ENCODE data around the gene DEPDC5. TPM values are rescaled to one million over a fixed set of nuclear protein-coding genes. Genes with fewer than 3 reads are reported as not detected.
"Not testable (repeated sequence)": the region's sequence is repeated elsewhere in the genome, so short reads cannot be mapped to it uniquely, and the experiment has no call there.

The DEPDC5 gene
- total RNA-seq, 2 donors from 2014 or later, result 31.9 to 43.2 TPM

GRCh38 chr22:31776231-31776630 lies 22.4 kb downstream of the DEPDC5 start:
- Mint-ChIP-seq H3K4me1 (no peaks in the 10 kb centered on the region), H3K36me3 (ENCODE audit: low read depth) (peaks cover 50% of the 10 kb centered on the region), H3K27me3 (ENCODE audit: insufficient read depth) (no peaks in the 10 kb centered on the region), H3K9me3 (no peaks in the 10 kb centered on the region), H3K4me3 (no peak overlapping the region), H3K27ac (no peak overlapping the region)
- TF ChIP-seq, protein P1, sequence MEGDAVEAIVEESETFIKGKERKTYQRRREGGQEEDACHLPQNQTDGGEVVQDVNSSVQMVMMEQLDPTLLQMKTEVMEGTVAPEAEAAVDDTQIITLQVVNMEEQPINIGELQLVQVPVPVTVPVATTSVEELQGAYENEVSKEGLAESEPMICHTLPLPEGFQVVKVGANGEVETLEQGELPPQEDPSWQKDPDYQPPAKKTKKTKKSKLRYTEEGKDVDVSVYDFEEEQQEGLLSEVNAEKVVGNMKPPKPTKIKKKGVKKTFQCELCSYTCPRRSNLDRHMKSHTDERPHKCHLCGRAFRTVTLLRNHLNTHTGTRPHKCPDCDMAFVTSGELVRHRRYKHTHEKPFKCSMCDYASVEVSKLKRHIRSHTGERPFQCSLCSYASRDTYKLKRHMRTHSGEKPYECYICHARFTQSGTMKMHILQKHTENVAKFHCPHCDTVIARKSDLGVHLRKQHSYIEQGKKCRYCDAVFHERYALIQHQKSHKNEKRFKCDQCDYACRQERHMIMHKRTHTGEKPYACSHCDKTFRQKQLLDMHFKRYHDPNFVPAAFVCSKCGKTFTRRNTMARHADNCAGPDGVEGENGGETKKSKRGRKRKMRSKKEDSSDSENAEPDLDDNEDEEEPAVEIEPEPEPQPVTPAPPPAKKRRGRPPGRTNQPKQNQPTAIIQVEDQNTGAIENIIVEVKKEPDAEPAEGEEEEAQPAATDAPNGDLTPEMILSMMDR (conservative IDR thresholded peaks at IDR 0.05), result no peak
- Histone ChIP-seq H3K4me1 (ENCODE audit: control insufficient read depth, insufficient read depth, low read length) (no peaks in the 10 kb centered on the region), H3K36me3 (ENCODE audit: control insufficient read depth, insufficient read depth, low read length) (peaks cover 42% of the 10 kb centered on the region), H3K9ac (ENCODE audit: extremely low read depth, low read length, poor library complexity, severe bottlenecking) (no peak overlapping the region), H3K27ac (ENCODE audit: low read depth, low read length) (no peak overlapping the region), H3K4me3 (ENCODE audit: low read length) (no peak overlapping the region), H3K9me3 (ENCODE audit: control insufficient read depth, low read length) (no peaks in the 10 kb centered on the region), H3K27me3 (ENCODE audit: control insufficient read depth, insufficient read depth, low read length, poor library complexity, severe bottlenecking) (no peaks in the 10 kb centered on the region)
- no peak for DNase-seq
- WGBS, 2 experiments (ENCODE audit: insufficient coverage in 1 of 2, insufficient read length in 1 of 2), result 94 to 100% methylated on average over 4 of the region's 4 CpGs

DNA sequence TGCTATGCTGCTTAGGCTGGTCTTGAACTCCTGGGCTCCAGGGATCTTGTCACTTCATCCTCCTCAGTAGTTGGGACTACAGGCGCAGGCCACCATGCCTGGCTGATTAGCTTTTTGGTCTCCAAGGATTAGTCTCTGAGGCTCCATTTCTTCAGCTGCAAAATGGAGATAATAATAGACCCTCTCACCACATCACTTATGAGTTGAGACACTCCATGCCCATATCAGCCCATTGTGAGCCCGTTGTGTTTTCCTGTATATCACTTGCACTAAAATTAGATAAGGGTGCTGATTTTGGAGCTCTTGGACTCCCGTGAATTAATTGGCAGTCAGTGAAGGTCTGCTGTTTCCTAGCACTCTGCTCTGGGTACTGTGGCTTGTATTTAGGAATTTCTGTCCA lies 36.0 kb downstream of the DEPDC5 start:
- 86 to 93% methylated on average over 1 to 3 of the region's 3 CpGs for WGBS, 2 experiments (ENCODE audit: insufficient coverage in 1 of 2, insufficient read length in 1 of 2)
- no peak overlapping the region for H3K4me3 Mint-ChIP-seq
- Histone ChIP-seq H3K9me3 (ENCODE audit: control insufficient read depth, low read length) (no peaks in the 10 kb centered on the region), H3K4me3 (ENCODE audit: low read length) (no peak overlapping the region), H3K27me3 (ENCODE audit: control insufficient read depth, insufficient read depth, low read length, poor library complexity, severe bottlenecking) (no peaks in the 10 kb centered on the region), H3K36me3 (ENCODE audit: control insufficient read depth, insufficient read depth, low read length) (peaks cover 27% of the 10 kb centered on the region), H3K9ac (ENCODE audit: extremely low read depth, low read length, poor library complexity, severe bottlenecking) (no peak overlapping the region), H3K4me1 (ENCODE audit: control insufficient read depth, insufficient read depth, low read length) (no peaks in the 10 kb centered on the region), H3K27ac (ENCODE audit: low read depth, low read length) (no peak overlapping the region)
- H3K4me1 Mint-ChIP-seq, result no peaks in the 10 kb centered on the region
- no peak overlapping the region for H3K27ac Mint-ChIP-seq
- TF ChIP-seq, protein P1 (conservative IDR thresholded peaks at IDR 0.05), result no peak
- H3K9me3 Mint-ChIP-seq, result no peaks in the 10 kb centered on the region
- DNase-seq, result no peak
- no peaks in the 10 kb centered on the region for H3K27me3 Mint-ChIP-seq (ENCODE audit: insufficient read depth)
- H3K36me3 Mint-ChIP-seq (ENCODE audit: low read depth), result peaks cover 30% of the 10 kb centered on the region

DNA sequence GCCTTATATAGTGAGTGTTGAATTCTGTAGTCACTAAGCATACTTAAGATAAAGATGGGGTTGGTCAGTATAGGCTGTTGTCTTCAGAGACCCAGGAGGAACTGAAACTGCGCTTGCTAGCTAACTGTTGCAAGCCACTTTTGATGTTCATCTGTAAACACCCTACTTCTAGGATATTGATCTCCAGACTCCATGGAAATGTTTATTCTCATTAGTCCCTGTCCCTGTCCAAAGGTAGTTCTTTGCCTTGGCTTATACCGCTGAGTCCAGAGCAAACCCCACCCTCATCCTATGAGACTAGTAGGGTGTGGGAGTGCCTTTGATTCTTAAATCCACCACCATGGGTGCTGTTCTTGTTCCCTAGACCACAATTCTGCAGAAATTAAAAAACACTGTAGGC lies 36.4 kb downstream of the DEPDC5 start:
- no peak overlapping the region for H3K4me3 Mint-ChIP-seq
- H3K27ac ChIP-seq (ENCODE audit: low read depth, low read length), result no peak overlapping the region
- WGBS, 2 experiments (ENCODE audit: insufficient coverage in 1 of 2, insufficient read length in 1 of 2), result 96 to 100% methylated on average over 2 of the region's 2 CpGs
- no peak overlapping the region for H3K27ac Mint-ChIP-seq
- no peaks in the 10 kb centered on the region for H3K9me3 ChIP-seq (ENCODE audit: control insufficient read depth, low read length)
- H3K9me3 Mint-ChIP-seq, result no peaks in the 10 kb centered on the region
- no peak overlapping the region for H3K4me3 ChIP-seq (ENCODE audit: low read length)
- TF ChIP-seq, protein P1 (conservative IDR thresholded peaks at IDR 0.05), result no peak
- peaks cover 27% of the 10 kb centered on the region for H3K36me3 ChIP-seq (ENCODE audit: control insufficient read depth, insufficient read depth, low read length)
- no peaks in the 10 kb centered on the region for H3K4me1 Mint-ChIP-seq
- H3K4me1 ChIP-seq (ENCODE audit: control insufficient read depth, insufficient read depth, low read length), result no peaks in the 10 kb centered on the region
- no peak overlapping the region for H3K9ac ChIP-seq (ENCODE audit: extremely low read depth, low read length, poor library complexity, severe bottlenecking)
- no peaks in the 10 kb centered on the region for H3K27me3 Mint-ChIP-seq (ENCODE audit: insufficient read depth)
- DNase-seq, result no peak
- peaks cover 26% of the 10 kb centered on the region for H3K36me3 Mint-ChIP-seq (ENCODE audit: low read depth)
- H3K27me3 ChIP-seq (ENCODE audit: control insufficient read depth, insufficient read depth, low read length, poor library complexity, severe bottlenecking), result no peaks in the 10 kb centered on the region

- not testable (repeated sequence) for H3K27me3 ChIP-seq (ENCODE audit: control insufficient read depth, insufficient read depth, low read length, poor library complexity, severe bottlenecking); H3K9ac ChIP-seq (ENCODE audit: extremely low read depth, low read length, poor library complexity, severe bottlenecking); H3K4me1 Mint-ChIP-seq; DNase-seq; H3K9me3 Mint-ChIP-seq; H3K4me1 ChIP-seq (ENCODE audit: control insufficient read depth, insufficient read depth, low read length); H3K27ac ChIP-seq (ENCODE audit: low read depth, low read length); H3K9me3 ChIP-seq (ENCODE audit: control insufficient read depth, low read length); H3K4me3 Mint-ChIP-seq; H3K27ac Mint-ChIP-seq; H3K4me3 ChIP-seq (ENCODE audit: low read length); H3K27me3 Mint-ChIP-seq (ENCODE audit: insufficient read depth)
- WGBS, 2 experiments (ENCODE audit: insufficient coverage in 1 of 2, insufficient read length in 1 of 2), result 95% methylated on average over 6 of the region's 8 CpGs; no CpG with 5 or more reads in 1 of the 2 experiments
- H3K36me3 ChIP-seq (ENCODE audit: control insufficient read depth, insufficient read depth, low read length), result peaks cover 36% of the 10 kb centered on the region
- peaks cover 55% of the 10 kb centered on the region for H3K36me3 Mint-ChIP-seq (ENCODE audit: low read depth)
These were observed 45.5 kb downstream of the DEPDC5 start for GRCh38 chr22:31799358-31799757.
